NOMO-1 treated with DMSO at 0.1 percent for 48 hours (cell line): ENCODE data around the gene ZDHHC8.

ENCODE experiments used
- DNase-seq: peaks from one replicate; lab custom pipeline; 2025; ENCODE audit not compliant: unreplicated experiment; lab: John Stamatoyannopoulos, UW

Gene ZDHHC8

DNA sequence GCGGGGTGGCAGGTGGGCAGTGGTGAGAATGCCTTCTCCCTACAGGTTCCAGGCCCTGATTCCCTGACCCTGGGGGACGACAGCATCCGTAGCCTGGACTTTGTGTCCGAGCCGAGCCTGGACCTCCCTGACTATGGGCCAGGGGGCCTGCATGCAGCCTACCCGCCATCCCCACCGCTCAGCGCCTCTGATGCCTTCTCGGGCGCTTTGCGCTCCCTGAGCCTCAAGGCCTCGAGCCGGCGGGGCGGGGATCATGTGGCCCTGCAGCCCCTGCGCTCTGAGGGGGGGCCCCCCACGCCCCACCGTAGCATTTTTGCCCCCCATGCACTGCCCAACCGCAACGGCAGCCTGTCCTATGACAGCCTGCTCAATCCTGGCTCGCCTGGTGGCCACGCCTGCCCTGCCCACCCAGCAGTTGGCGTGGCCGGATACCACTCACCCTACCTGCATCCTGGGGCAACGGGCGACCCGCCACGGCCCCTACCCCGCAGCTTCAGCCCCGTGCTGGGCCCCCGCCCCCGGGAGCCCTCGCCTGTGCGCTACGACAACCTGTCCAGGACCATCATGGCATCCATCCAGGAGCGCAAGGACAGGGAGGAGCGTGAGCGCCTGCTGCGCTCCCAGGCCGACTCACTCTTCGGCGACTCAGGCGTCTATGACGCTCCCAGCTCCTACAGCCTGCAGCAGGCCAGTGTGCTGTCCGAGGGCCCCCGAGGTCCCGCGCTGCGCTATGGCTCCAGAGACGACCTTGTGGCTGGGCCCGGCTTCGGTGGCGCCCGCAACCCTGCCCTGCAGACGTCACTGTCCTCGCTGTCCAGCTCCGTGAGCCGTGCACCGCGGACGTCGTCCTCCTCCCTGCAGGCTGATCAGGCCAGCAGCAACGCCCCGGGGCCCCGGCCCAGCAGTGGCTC lies 11.4 kb downstream of the ZDHHC8 start:
- DNase-seq = no peak

DNA sequence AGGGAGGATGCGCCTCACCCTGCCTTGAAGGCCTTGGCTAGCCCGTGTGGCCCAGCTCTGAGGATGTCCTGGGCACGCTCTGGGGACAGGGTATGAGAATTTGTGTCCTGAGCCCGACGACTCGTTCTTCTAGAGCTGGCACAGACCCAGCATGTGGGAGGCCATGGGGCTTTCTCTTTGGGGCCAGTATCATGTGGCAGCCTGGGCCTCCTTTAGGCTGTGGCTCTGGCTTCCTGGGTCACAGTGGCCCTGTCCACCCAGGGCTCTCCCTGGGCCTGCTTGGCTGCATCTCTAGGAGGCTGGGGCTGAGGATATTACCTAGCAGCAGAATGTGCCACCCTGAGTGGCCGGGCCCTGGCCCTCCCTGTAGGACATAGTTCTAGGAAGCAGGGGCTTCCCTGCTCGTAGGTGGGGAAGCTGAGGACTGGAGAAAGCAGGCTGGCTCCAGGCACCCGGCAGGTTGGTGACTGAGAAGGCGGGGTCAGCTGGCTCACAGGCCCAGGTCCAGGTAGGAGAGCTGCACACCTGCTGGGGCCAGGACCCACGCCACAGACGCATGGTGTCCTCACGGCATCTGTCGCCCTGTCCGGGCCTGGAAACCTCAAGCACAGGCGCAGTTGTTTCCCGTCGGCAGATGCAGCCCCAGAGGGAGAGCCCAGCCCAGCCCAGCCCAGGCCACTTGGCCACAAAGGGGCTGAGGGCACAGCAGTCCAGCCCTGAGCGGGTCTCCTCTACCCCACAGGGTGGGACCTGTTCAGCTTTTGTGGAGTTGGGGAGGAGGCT lies 12.5 kb downstream of the ZDHHC8 start:
- DNase-seq = no peak

DNA sequence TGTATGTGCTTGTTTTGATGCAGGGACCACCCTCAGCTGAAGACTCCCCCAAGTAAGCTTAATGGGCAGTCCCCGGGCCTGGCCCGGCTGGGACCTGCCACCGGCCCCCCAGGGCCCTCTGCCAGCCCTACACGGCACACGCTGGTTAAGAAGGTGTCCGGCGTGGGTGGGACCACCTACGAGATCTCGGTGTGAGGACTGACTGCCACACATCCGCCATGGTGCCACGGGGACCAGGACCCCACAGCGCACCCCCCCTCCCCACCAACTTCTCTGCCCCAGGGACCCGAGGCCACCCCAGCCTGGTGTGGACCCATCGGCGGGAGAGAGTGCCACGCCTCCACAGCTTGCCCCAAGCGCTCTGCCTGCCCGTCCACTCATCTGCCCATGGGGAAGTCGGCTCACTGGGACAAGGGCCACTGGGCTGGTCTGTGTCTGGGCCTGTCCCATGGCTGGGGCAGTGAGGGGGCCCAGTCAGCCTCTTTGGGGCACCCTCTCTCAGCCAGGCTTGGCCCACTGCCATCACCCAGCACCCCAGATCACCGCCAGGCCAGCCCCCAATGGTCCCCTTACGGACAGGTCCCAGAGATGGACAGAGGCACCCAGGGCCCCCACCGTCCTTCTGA lies 13.7 kb downstream of the ZDHHC8 start:
- DNase-seq = no peak

DNA sequence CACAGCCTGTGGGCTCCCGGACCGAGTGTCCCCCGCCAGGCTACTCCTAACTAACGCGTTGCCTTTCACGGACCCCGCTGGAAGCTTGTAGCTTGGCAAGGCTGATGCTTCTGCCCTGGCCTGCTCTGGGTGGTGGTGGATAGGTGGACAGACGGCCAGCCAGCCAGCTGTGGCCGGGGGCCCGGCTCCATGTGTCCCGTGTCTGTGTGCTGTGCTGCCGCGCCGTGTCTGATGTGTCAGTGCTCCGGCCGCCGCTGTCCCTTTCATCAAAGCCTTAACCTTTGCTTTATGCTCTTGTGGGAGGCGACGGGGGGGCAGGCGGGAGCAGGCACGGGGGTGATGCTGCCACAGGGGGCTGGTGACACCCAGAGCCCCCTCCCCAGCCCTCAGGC lies 14.2 kb downstream of the ZDHHC8 start:
- no peak for DNase-seq

DNA sequence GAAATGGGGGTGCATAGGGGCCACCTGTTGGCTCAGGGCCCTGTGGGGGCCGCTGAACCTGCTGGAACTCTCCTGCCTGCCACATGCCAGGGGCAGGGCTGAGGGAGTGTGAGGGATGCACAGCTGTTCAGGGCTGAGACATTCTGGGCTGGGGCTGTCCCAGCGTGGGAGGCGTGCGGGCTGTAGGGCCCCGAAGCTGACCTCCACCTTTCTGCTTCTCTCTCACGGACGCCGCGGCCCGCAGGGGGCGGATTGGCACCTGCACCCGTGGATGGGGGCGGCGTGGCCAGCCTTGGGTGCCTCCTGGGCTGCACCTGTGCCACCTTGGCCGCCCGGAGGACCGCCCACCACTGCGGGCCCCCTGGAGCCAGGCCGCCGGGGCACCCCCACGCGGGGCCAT lies 15.2 kb downstream of the ZDHHC8 start:
- no peak for DNase-seq

DNA sequence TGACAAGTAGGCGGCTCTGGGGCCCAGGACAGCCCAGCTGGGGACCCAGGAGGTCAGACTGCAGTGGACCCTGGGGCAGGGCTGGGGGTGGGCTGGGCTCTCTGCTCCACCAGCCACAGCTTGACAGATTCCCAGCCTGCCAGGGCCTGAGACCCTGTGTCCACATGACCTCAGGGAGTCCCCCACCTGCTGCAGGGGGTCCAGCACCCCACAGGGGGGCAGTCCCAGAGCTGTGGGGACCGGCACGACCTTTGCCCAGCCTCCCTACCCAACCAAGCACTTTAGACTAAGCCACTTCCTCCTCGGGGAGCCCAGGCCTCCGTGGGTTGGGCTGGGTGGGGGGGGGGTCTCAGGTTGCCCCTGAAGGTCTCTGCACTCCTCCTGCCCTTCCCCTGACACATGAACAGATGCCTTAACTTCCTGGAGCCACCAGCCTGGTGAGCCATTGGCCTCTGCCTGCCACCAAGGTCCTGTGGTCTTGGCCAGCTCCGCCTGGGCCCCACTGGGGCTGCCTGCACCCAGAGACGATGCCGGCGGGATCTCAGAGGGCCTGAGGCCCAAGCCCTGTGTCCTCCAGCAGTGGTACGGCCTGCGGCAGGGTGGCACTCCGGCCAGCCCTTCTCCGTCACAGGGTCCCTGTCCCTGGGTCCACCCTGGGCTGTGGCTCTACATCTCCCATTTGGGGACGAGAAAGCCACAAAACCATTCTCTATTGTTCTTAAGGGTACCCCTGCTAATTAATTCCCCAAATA lies 15.8 kb downstream of the ZDHHC8 start:
- DNase-seq = no peak

DNA sequence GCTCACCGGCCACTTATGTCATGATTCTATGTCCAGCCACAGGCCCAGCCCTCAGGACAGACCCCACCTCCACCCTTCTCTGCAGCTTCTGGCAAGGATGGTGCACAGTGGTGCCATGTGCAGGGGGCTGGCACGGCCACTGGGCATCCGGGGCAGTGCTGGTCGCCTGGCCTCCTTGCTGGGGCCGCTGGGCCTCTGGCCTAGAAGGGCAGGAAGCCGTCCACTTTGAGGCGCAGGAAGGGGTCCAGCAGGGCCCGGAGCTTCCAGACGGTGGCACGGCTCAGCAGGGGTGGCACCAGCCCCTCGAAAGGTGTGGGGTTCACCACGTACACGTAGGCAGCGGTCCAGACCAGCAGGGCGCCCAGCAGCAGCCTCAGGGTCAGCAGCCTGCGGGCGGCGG lies 16.8 kb downstream of the ZDHHC8 start:
- no peak for DNase-seq

DNA sequence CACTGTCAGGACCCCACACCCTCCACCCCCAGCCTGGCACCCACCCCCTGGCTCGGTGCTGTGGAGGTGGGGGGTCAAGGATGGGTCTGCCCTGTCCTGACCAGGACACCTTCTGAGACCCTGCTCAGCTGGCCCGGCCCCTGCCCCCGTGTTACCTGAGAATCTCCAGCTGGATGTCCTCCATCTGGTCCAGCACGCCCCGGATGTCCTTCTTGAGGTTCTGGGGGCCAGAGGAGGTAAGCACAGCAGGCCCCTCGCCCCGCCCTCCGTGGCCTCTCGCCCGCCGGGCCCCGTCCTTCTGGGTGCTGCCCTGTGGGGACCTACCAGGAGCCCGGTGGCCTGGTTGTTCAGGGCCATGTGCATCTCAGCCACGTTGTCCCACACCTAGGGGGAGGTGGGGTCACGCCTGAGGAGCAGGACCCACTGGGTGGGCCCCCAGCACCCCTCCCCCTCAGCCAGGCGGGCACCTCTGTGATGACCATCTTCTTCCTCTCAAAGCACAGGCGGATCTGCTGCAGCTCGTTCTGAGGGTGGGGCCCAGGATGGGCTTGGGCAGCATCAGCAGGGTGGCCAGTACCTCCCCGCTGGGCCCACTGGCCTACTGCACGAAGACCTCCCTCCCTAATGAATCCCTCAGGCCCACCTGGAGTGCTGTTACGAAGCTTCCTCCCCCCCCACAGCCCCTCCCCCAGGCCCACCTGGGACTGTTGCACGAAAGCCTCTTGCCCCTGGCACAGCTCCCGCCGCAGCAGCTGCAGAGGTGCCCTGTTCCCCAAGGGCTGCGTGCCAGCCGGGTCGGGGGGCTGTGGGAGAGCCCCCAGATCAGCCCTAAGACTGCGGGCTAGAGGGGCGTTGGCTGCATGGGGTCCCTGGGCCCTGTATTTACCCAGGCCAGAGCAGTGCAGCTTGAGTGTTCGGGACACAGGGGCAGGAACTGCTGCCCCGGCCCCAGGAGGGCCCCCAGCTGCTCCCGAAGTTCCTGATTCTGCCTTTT lies 17.9 kb downstream of the ZDHHC8 start:
- DNase-seq = no peak

DNA sequence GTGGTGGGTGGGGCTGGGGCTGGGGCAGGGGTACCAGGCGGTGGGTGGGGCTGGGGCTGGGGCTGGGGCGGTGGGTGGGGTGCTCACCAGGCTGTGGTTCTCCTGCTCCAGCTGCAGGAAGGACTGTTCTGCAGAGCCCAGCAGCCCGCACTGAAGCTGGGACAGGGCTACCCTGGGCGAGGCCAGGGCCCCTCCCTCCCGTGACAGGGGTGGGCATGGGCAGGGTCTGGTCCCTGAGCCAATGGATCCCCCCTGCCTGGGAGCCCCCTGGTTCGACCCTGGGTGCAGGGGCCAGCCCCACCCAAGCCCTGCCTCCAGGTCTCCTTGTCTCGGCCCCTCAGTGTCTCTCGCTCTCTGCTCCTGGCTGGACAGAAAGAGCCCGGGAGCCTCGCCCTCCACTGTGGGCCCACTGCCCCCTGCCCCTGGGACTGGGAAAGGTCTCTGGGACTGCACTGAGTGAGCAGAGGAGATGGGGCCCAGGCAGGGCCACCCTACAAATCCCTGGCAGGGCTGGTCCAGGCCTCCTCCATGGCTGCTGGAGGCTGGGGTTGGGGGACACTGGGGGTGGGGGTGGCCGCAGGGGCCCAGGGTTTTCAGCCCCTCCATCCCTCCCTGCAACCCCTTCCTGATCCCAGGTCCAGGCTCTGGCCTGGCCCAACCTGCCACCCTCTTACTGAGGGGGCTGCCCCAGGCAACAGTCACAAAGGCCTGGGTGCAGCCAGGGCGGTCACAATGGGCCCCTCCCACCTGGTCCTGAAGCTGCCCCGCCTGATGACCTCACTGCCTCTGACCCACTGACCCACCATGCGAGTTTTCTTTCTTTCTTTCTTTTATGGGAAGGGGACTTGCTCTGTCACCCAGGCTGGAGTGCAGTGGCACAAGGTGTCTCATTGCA lies 19.0 kb downstream of the ZDHHC8 start, which contains the start of gene CCDC188:
Gene CCDC188, minus strand, starts transcription at position 675 of the 895 bp plus-strand sequence. Its CDS starts 69 bp downstream, at position 606.
- DNase-seq = no peak

DNA sequence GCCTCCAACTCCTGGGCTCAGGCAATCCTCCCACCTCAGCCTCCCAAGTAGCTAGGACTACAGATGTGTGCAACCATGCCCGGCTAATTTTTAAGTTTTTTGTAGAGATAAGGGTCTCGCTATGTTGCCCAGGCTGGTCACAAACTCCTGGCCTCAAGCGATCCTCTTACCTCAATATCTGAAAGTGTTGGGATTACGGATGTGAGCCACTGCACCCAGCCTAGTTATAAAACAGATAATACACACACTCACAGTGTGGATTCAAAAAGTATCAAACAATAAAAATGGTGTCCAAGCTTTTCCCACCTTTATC lies 19.6 kb downstream of the ZDHHC8 start:
- no peak for DNase-seq

DNA sequence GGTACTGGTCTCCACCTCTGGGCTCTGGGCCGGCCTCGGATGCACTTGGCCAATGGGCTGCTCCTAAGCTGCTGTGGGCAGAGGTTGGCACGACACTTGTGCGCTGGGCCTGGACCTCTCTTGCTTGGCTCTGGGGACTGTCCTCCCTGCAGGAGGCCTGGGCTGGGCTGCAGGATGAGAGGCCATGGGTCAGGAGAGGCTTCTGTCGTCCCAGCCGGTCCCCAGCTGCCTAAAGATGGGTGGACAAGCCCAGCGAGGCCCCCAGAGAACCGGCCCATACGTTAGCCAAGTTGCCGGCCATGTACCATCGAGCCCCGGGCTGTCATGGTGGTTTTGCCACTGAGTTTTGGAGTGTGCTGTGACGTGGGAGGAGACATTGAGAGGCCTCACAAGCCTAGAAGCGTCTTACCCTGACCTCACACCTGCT lies 20.9 kb downstream of the ZDHHC8 start:
- DNase-seq = no peak

DNA sequence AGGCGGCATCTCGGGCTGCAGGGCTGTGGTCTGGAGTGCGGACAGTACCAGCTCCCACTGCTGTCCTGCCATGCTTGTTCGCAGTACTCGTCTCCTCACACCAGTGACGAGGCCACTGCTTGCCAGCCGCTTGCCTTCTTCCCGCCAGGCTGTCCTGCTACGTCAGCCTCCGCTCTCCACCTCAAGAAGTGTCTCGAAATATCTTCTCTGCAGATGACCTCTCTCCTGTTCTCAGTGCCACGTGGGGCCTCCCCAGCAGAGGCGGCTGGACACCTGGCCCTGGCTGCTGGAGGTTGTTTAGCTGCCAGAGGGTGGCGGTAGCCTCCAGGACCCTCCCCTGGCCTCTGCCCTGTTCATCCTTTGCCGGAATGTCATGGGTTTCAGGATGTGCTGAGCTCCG lies 22.3 kb downstream of the ZDHHC8 start:
- no peak for DNase-seq

DNA sequence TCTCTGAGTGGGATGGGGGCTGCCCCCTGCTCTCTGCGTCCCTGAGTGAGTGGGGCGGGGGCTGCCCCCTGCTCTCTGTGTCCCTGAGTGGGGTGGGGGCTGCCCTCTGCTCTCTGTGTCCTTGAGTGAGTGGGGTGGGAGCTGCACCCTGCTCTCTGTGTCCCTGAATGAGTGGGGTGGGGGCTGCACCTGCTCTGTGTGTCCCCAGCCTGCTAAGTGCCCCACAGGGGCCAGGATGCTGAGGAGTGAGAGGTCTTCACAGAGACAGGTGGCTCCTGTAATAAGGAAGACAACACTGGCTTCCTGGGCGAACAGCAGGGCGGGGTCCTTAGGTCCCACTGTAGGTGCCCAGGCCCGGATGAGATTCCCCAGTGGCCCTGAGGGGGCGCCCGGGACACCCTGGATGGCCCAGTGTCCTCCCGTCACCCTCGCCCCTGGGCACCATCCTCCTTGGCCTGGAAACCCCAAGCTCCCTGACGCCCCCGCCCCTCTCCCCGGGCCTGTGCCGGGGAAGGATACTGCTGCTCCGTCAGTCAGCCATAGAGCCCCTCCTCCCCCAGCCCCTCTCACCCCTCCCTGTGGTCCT lies 23.1 kb downstream of the ZDHHC8 start:
- no peak for DNase-seq

DNA sequence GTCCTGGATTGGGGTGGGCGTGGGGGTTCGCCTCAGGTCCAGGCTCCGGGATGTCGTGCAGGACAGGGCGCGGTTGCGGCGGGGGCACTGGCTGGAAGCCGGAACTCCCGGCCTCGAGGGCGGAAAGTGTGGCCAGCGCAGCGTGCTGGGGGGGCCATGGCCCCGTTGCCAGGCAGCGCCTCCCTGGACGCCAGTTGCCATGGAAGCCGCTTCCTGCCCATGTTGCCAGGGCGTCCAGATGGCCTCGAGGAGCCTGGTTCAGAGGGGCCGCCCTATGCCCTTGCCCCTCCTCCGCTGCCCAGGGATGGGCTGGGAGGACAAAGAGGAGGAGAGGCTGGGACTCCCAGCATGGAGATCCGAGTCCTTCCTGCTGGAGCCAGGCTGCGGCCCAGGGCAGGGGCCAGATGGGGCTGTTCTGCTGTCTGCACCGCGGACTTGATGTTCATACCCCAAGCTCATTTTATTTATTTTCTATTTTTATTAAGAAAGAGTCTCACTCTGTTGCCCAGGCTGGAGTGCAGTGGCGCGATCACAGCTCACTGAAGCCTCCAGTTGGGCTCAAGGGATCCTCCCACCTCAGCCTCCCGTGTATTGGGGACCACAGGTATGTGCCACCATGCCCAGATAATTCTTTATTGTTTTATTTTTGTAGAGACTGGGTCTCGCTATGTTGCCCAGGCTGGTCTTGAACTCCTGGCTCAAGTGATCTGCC lies 23.9 kb downstream of the ZDHHC8 start:
- peak; percentile 12 for DNase-seq

DNA sequence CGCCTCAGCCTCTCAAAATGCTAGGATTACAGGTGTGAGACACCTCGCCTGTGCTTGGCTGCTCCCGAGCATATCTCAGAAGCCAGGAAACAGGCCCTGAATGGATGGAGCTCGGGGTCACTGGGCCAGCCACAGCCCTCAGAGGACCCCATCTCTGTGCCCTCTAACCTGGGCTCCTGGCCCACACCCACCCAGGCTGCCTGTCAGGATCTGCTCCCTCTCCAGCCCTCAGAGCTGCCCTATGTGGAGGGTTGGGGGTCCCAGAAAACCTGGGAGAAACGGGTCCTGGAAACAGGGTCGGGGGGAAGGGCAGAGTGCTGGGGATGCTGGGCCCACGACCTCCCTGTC lies 24.4 kb downstream of the ZDHHC8 start:
- DNase-seq = no peak

DNA sequence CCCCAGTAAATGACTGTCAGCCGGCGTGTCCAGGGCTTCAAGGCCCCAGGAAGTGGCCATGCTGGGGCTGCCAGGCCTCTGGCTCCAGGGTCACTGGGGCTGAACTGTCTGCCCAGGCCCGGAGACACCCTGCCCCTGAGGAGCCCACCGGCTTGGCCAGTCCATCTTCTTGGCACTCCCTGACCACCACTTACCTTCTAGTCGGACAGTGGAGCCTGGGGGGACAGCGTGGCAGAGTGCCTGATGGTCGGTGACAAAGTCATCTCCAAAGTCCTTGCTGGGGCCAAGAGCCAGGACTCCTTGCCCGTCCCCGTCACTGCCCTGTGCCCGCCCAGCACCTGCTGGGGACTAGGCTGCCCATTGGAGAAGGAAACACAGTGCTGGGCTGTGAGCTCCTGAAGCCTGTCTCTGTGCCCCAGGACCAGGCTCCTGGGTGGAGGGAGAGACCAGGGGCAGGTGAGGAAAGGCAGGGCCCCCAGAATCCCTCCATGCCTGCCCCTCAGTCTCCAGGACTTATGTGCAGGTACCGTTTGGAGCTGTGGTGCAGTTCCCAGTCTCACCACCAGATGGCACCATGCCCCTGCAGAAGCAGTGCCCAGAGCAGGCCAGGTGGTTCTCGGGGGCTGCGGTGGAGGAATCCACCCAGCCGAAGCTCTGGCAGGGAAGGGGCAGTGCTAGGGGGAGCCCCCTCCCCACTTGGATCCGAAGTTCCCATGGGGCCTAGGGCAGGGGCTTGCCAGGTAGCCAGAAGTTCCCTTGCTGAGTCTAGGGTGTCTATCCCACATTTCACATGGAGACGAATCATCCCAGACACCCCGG lies 25.2 kb downstream of the ZDHHC8 start:
- peak; percentile 52 for DNase-seq
